HUDEP-2 (cell line): Measurements from ENCODE around the gene SCYGR6.
A peak's percentile ranks its signal among the peaks of the same experiment; 100 is the strongest.
"Not testable (repeated sequence)": the region's sequence is repeated elsewhere in the genome, so short reads cannot be mapped to it uniquely, and the experiment has no call there.

Experiments used
- DNase-seq, 76 experiments: peaks; one replicate each; lab custom pipeline; 2025; ENCODE audit not compliant: unreplicated experiment in 76 of 76; lab: John Stamatoyannopoulos, UW

SCYGR6 gene, protein sequence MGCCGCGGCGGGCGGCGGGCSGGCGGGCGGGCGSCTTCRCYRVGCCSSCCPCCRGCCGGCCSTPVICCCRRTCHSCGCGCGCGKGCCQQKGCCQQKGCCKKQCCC

DNA sequence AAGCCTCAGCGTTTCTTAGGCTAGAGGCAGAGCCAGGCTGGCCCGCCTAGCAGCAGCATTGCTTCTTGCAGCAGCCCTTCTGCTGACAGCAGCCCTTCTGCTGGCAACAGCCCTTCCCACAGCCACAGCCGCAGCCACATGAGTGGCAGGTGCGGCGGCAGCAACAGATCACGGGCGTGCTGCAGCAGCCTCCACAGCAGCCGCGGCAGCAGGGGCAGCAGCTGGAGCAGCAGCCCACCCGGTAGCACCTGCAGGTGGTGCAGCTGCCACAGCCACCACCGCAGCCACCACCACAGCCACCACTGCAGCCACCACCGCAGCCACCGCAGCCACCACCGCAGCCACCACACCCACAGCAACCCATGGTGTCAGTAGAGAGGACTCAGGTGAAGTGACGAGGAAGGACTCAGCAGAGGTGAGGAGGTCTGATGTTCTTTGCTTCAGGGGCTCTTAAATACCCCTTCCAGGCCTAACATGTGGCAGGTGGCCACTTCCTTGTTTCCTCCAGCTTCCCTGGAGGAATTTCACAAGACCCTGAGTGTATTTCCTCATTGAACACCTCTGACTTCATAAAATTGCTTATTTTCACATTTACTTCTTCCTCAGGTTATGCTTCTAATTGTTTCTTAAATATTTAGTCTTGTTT lies at the start of gene SCYGR6:
SCYGR6 (minus strand) TSS at position 364 of the 646 bp plus-strand sequence; CDS start at position 364, 0 bp downstream.
- no peak for DNase-seq

- peak in 3 of 76 experiments; percentile 2 to 12 (median 3) for DNase-seq
Observed at GRCh38 chr2:227774011-227774624, 49.6 kb upstream of the SCYGR6 start.

DNA sequence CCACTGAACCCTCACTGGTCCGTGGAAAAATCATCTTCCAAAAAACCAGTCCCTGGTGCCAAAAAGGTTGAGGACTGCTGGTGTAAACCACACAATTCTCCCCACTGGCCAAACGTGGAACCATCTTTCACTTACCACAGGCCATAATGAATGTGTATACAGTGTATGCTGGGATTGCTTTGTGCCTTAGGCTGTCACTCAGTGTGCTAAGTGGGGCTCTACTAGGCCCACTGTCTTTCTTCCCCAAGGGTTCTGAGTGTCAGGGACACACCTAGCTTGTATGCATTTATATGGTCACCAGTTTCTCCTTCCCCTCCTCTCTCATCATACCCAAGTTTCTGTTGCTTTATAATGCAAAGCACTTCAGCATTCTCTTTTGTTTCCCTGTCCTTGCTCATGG lies 48.4 kb upstream of the SCYGR6 start:
- no peak for DNase-seq

- no peak for DNase-seq
Observed at GRCh38 chr2:227772197-227772661, 47.7 kb upstream of the SCYGR6 start.

DNA sequence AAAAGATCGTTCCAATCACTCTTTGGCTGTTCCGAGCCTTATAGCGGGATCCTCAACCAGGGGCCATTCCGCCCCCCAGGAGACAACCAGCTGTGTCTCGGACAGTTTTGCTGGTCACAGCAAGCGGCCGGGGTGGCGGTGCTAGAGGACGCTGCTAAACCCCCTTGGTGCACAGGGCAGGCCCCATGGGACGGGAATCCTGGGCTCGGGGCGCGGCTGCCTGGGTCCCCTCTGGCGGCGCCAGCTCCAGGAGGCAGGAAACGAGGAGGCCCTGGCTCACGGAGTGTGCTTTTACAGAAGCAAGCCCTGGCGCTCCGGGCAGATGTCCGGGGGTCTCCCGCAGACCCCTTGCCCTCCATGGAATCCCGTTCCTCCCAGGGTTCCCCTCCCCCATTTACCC lies 43.3 kb upstream of the SCYGR6 start:
- DNase-seq: no peak

DNA sequence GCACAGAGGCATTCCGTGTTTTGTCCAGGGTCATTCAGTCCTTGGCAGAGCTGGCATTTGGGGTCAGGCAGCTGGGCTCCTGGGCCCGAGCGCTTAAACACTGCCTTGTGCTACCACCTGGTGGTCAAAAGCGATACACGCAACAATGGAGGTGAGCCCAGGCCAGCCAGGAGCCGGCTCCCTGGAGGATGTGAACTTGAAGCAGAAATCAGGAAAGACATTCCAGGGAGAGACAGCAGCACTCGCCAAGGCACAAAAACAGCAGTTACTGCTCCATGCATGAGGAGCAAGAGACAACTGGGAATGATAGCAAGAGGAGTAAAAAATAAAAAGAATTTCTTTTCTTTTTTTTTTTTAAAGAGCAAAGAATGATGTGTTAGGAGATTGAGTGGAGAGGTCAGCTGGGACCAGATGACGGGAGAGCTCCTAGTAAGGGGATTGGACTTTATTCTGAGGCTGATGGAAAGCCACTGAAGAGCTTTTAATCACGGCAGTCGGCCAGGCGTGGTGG lies 41.9 kb upstream of the SCYGR6 start:
- peak in 54 of 76 experiments; percentile 2 to 68 (median 34) for DNase-seq

DNA sequence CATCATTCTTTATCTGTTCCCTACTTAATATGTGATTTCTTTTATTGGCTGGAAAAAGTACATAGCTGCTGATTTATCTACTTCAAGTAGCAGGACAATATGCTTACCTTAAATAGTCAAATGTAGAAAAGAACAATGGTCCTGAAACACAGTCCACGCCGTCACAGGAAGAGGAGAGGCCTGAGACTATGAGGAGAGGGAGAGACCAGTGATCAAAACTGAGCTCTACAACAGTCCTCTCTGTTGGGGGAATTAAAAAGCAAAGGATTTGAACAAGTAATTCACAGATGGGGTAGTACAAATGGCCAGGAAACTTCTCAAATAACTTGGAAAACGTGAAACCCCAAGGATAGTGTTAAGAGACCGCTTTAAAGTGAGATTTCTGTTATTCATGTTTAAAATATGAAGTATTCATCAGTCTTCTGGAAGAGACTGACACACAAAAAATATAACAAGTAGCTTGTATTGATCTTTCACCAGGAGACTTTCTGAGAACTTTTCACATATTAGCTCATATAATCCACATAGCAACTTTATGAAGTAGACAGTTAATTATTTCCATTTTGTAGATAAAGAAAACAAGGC lies 41.3 kb upstream of the SCYGR6 start:
- no peak for DNase-seq

GRCh38 chr2:227761740-227762476 lies 37.4 kb upstream of the SCYGR6 start:
- DNase-seq: no peak

GRCh38 chr2:227759411-227760118 lies 35.0 kb upstream of the SCYGR6 start:
- DNase-seq: no peak

DNA sequence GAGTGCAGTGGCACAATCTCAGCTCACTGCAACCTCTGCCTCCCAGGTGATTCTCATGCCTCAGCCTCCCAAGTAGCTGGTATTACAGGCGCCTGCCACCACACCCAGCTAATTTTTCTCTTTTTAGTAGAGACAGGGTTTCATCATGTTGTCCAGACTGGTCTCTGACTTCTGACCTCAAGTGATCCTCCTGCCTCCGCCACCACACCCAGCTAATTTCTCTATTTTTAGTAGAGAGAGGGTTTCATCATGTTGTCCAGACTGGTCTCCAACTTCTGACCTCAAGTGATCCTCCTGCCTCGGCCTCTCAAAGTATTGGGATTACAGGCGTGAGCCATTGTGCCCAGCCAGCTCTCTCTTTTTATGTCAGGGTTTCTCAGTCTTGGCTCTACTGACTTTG lies 31.7 kb upstream of the SCYGR6 start:
- DNase-seq: not testable (repeated sequence)

DNA sequence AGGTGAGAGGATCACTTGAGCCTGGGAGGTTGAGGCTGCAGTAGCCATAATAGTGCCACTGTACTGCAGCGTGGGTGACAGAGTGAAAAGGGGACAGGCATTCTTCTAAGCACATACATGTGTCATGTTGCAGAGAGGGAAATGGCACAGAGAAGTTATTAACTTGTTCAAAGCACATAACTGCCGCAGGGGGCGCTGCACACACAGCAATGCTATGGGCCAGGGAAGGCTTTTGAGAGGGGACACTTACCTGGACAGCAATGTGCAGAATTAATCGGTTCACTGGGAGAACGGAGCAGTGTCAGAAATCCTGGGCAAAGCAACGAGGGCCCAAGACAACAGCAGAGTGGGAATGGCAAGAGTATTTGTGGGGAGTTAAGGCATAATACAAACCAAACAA lies 23.5 kb upstream of the SCYGR6 start:
- peak in 10 of 76 experiments; percentile 1 to 17 (median 5) for DNase-seq

DNA sequence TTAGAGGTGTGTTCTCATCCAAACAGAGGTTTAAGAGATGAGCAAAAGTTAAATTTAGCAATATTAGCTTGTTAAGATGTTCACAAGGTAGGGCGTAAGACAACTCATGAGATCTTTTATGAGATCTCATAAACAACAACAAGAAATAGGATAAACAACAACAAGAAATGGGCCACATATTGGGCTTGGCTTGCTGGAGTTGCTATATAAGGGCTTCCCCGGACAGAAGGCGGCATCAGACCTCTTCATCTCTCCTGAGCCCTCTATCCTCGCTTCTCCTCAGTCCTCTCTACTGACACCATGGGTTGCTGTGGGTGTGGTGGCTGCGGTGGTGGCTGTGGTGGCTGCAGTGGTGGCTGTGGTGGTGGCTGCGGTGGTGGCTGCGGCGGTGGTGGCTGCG lies 21.0 kb upstream of the SCYGR6 start, which contains the start of gene SCYGR8:
SCYGR8 (plus strand) TSS at position 301 of the 400 bp plus-strand sequence; CDS start at position 301, 0 bp downstream.
- no peak for DNase-seq

DNA sequence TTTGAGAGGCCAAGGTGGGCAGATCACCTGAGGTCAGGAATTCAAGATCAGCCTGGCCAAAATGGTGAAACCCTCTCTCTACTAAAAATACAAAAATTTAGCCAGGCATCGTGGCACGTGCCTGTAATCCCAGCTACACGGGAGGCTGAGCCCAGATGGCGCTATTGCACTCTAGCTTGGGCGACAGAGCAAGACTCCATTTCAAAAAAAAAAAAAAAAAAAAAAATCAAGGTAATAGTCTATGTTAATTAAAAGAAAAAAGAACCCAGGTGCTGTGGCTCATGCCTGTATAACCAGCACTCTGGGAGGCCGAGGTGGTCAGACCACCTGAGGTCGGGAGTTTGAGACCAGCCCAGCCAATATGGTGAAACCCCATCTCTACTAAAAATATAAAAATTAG lies 16.1 kb upstream of the SCYGR6 start:
- DNase-seq: peak in 13 of 76 experiments; percentile 1 to 32 (median 10)

GRCh38 chr2:227739351-227739750 lies 14.8 kb upstream of the SCYGR6 start:
- no peak for DNase-seq

DNA sequence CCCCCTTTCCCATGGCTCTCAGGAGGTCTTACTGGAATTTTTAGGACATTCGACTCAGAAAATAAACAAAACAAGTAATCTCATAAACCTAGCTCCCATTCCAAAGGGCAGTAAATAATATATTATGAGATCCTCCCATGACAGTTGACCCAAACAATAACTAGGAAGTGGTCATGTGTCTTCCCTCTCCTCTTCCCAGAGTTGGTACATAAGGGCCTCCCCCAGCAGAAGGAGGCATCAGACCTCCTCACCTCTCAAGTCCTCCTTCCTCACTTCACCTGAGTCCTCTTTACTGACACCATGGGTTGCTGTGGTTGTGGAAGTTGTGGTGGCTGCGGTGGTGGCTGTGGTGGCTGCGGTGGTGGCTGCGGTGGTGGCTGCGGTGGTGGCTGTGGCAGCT lies 3.5 kb upstream of the SCYGR6 start, which contains the start of gene SCYGR7:
SCYGR7 (plus strand) TSS at position 301 of the 400 bp plus-strand sequence; CDS start at position 301, 0 bp downstream.
- no peak for DNase-seq

DNA sequence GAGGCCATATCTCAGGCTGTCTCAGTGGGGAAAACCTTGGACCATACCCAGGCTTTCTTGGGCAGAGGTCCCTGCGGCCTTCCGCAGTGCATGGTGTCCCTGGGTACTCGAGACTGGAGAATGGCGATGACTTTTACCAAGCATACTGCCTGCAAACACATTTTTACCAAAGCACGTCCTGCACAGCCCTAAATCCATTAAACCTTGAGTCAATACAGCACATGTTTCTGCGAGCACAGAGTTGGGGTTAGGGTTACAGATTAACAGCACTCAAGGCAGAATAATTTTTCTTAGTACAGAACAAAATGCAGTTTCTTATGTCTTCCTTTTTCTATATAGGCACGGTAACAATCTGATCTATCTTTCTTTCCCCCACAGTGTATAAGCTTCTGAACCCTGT lies 1.7 kb downstream of the SCYGR6 start:
- DNase-seq: not testable (repeated sequence)

DNA sequence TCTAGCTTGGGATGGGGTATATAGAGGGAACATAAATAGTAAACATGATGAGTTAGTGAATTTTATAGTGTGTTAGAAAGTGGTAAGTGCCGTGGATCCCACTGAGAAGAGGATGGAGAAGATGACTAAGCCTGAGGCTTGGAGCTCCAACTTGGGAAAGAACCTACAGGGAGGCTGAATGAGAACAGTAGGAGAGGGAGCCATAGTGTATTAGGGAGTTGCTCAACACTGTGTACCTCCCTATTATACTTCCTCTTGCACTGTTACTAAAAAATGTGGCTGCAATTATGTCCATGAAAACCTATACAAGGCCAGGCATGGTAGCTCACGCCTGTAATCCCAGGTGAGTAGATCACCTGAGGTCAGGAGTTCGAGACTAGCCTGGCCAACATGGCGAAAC lies 3.9 kb downstream of the SCYGR6 start:
- no peak for DNase-seq

- no peak for DNase-seq
Observed at GRCh38 chr2:227719641-227720040, 4.9 kb downstream of the SCYGR6 start.

DNA sequence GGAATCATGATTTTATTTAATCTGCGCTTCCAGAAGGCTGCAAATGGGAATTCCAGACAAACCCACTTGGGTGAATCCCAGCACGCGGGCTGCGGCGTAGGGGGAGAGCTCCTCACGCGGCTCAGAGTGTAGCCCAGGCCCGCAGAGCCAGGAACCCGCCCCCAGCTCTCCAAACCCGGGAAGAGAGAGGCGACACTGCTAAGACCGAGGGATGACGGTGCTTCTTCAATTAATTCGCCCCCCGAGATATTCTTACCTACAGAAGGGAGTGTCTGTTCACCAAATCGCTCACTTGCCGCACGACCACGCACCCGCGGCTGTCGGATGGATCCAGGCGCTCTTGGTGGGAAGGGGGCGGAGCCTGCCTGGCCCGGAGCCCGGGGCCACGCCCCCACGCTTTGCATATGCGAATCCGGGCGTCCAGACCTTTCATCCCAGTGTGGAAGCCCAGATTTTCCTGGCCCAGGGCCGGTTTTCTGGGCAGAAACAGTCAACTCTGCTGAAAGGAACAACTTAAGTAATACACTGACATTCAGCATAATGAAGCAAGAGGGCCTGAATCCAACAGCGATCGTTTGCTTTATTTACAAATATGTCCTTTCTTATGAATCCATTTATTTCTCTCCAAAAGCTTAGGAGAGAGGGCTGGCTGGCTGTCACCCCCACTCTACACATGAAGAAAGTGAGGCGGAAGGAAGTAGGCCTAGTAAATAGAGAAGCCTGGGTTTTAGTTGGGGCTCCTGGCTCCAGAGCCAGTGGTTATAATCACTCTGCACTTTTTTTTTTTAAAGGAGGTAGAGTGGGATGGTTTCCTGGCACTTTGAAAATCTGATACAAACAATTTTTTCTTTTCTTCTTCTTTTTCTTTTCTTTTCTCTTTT lies 6.6 kb downstream of the SCYGR6 start, which contains the start of gene SLC19A3:
SLC19A3 (minus strand) TSS at position 342 of the 881 bp plus-strand sequence. CDS start 15,710 bp downstream, outside the sequence.
- peak in 3 of 76 experiments; percentile 1 to 11 (median 7) for DNase-seq
